ENCODE results near the gene MYL10. TPM values are rescaled to one million over a fixed set of nuclear protein-coding genes. Genes with fewer than 3 reads are reported as not detected.
A peak's percentile ranks its signal among the peaks of the same experiment; 100 is the strongest.

Gene MYL10
- total and polyA plus RNA-seq, 10 of the 15 experiments (the other 5 are each of a cell fraction or from before 2014, with no cell fraction given) = not detected

DNA sequence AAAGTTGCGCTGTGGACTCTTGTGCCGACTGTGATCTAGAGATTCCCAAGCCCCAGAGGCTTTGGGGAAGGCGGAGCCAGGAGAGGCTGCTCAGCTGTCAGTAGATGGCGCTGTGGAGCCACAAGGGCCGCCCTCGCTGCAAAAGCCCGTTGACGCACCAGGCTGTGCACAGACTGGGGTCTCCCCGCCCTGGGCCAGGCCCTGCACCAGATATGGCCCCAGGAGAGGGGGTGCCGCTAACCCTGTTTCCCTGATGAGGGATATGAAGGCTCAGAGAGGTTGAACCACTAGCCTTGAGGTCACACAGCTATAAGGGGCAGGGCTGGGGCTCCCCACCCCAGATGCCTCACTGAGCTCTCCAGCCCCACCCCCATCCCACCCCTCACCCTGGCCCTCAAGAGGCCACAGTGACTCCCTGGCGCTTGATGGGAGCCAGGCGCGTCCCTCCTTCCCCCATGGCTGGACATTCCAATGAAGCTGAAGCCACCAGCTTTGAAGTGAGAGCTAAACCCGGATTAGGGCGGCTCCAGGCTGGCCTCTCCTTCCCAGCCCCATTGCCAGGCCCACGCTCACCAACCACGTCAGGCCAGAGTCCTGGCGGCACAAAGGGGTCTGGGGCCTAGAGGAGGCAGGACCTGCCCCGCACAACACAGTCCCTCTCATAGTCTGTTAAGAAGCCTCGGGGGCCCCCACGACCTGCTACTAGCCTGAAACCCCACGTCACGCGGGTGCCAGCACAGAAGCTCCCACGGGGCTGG lies 26.4 kb downstream of the MYL10 start (continued):
- TF ChIP-seq NFYA (IDR thresholded peaks at IDR 0.05; ENCODE audit: borderline replicate concordance, low read depth, low read length) (no peak), SPI1 (IDR thresholded peaks at IDR 0.05; ENCODE audit: borderline replicate concordance, insufficient read depth, low read depth, low read length) (no peak), ZNF274 (IDR thresholded peaks at IDR 0.05; ENCODE audit: insufficient read depth, insufficient read length) (no peak), HCFC1 (IDR thresholded peaks at IDR 0.05; ENCODE audit: low read length) (no peak), JUND (IDR thresholded peaks at IDR 0.05; ENCODE audit: low read depth, low read length) (no peak)

DNA sequence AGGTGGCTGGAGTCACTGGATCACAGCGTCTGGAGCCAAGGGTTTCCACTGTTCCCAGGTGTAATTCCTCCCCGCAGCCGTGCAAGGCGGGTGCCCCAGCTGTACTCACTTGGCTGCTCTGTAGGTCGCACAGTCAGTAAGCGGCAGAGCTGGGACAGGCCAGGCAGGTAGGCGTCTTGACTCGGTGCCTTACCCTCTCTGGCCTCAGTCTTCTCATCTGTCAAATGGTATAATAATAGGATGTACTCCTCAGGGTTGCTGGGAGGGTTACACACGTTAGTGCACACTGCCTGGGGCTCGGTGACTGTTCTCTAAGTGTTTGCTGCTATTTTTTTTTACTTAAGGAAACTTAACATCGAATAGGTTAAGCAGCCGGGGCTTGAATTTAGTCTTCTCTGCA lies 27.0 kb downstream of the MYL10 start:
- CTCF ChIA-PET = interaction anchor here (0.8 to 3.9 kb wide), 12 partner anchors 8 to 669 kb away, joined by 3 to 35 read pairs (median 4); no protein-coding TSS in a partner anchor
- WGBS (ENCODE audit: insufficient coverage, insufficient replicate concordance, low lambda C conversion rate, missing lambda C conversion rate) = 41% methylated on average over 12 of the region's 12 CpGs

More for the DNA sequence above, 27.0 kb downstream of the MYL10 start:
- DNase-seq (ENCODE audit: low read depth, low spot score) = no peak
- Histone ChIP-seq H3K36me3 (ENCODE audit: control insufficient read depth in 2 of 2, insufficient read depth in 2 of 2, low read length in 1 of 2) (no peaks in the 10 kb centered on the region), H3K27ac (ENCODE audit: control insufficient read depth, insufficient read depth) (no peak overlapping the region), H3K4me2 (ENCODE audit: control insufficient read depth, insufficient read depth) (no peak overlapping the region), H3K4me3 (no peak overlapping the region), H3K9ac (ENCODE audit: control insufficient read depth, insufficient read depth, low read length) (no peak overlapping the region), H3K4me1 (ENCODE audit: control insufficient read depth, insufficient read depth, low read length) (no peaks in the 10 kb centered on the region), H3K27me3 (replicated peaks in 1 of 2; ENCODE audit: control insufficient read depth in 2 of 2, insufficient read depth in 2 of 2, low read length in 1 of 2) (no peaks in the 10 kb centered on the region; a peak in 1 of 4 replicates), H4K20me1 (ENCODE audit: control insufficient read depth, insufficient read depth) (no peaks in the 10 kb centered on the region), H3K79me2 (ENCODE audit: control insufficient read depth, insufficient read depth, low read length) (no peaks in the 10 kb centered on the region), H3K9me3 (replicated peaks; ENCODE audit: control insufficient read depth, insufficient read depth, low read length) (no peaks in the 10 kb centered on the region), H2AFZ (ENCODE audit: control insufficient read depth, low read depth, low read length) (no peak overlapping the region)
- intact Hi-C loops (cut with micrococcal nuclease; ENCODE audit: unreplicated experiment) (loop anchor here (1.0 to 5.0 kb wide), 3 partner anchors 212 to 670 kb away; no protein-coding TSS in a partner anchor), in situ Hi-C loops (cut with MboI) (loop anchor here (5.0 to 10.0 kb wide), 2 partner anchors 670 to 783 kb away; no protein-coding TSS in a partner anchor)
- ChIA-PET RAD21 (ENCODE audit: unreplicated experiment) (interaction anchor here (1.1 to 2.3 kb wide), 5 partner anchors 145 to 677 kb away, joined by 3 to 8 read pairs (median 4); no protein-coding TSS in a partner anchor), POLR2A (interaction anchor here (0.5 kb wide), 1 partner anchor 21 kb away, joined by 3 read pairs; no protein-coding TSS in a partner anchor), SMC1A (ENCODE audit: uncharacterized antibody, unreplicated experiment) (no interaction called here)
- BruUV-seq (replicated peaks) = no TSS peak
- peak; percentile 42 for ATAC-seq
- FAIRE-seq = no peak
- TF ChIP-seq NR2C2 (IDR thresholded peaks at IDR 0.05; ENCODE audit: borderline replicate concordance, control insufficient read depth, insufficient read length, low read depth) = no peak
- no peak for TF ChIP-seq STAT1 (conservative IDR thresholded peaks at IDR 0.05)
- TF ChIP-seq POU2F2 (IDR thresholded peaks at IDR 0.05; ENCODE audit: borderline replicate concordance, low read depth, low read length) = no peak
- no peak for TF ChIP-seq MEF2A (IDR thresholded peaks at IDR 0.05; ENCODE audit: insufficient read depth, low read depth, low read length)
- TF ChIP-seq, protein P1, sequence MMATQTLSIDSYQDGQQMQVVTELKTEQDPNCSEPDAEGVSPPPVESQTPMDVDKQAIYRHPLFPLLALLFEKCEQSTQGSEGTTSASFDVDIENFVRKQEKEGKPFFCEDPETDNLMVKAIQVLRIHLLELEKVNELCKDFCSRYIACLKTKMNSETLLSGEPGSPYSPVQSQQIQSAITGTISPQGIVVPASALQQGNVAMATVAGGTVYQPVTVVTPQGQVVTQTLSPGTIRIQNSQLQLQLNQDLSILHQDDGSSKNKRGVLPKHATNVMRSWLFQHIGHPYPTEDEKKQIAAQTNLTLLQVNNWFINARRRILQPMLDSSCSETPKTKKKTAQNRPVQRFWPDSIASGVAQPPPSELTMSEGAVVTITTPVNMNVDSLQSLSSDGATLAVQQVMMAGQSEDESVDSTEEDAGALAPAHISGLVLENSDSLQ (IDR thresholded peaks at IDR 0.05) = no peak
- TF ChIP-seq BACH1 (IDR thresholded peaks at IDR 0.05; ENCODE audit: borderline replicate concordance) = no peak
- TF ChIP-seq NFYB (IDR thresholded peaks at IDR 0.05; ENCODE audit: insufficient read depth, low read depth, low read length) = no peak
- TF ChIP-seq, protein P2, sequence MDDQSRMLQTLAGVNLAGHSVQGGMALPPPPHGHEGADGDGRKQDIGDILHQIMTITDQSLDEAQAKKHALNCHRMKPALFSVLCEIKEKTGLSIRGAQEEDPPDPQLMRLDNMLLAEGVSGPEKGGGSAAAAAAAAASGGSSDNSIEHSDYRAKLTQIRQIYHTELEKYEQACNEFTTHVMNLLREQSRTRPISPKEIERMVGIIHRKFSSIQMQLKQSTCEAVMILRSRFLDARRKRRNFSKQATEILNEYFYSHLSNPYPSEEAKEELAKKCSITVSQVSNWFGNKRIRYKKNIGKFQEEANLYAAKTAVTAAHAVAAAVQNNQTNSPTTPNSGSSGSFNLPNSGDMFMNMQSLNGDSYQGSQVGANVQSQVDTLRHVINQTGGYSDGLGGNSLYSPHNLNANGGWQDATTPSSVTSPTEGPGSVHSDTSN (IDR thresholded peaks at IDR 0.05; ENCODE audit: insufficient replicate concordance, low read depth, low read length) = no peak
- TF ChIP-seq NFXL1 (IDR thresholded peaks at IDR 0.05; ENCODE audit: borderline replicate concordance) = no peak
- TF ChIP-seq HDAC2 (IDR thresholded peaks at IDR 0.05) = no peak
